GM12874 (cell line): ENCODE data around the gene ST6GALNAC3.

Experiments
- TF ChIP-seq, protein P1 (sequence below): IDR thresholded peaks from 2 replicates; pipeline ENCODE4 v1.5.1; 2011; ENCODE audit warnings: low read depth, mild to moderate bottlenecking, control low read depth, low read length, moderate library complexity; ENCODE audit not compliant: insufficient read depth

ST6GALNAC3 gene

GRCh38 chr1:76158126-76158525, 83.6 kb downstream of the ST6GALNAC3 start:
- TF ChIP-seq, protein P1, sequence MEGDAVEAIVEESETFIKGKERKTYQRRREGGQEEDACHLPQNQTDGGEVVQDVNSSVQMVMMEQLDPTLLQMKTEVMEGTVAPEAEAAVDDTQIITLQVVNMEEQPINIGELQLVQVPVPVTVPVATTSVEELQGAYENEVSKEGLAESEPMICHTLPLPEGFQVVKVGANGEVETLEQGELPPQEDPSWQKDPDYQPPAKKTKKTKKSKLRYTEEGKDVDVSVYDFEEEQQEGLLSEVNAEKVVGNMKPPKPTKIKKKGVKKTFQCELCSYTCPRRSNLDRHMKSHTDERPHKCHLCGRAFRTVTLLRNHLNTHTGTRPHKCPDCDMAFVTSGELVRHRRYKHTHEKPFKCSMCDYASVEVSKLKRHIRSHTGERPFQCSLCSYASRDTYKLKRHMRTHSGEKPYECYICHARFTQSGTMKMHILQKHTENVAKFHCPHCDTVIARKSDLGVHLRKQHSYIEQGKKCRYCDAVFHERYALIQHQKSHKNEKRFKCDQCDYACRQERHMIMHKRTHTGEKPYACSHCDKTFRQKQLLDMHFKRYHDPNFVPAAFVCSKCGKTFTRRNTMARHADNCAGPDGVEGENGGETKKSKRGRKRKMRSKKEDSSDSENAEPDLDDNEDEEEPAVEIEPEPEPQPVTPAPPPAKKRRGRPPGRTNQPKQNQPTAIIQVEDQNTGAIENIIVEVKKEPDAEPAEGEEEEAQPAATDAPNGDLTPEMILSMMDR, result no peak

DNA sequence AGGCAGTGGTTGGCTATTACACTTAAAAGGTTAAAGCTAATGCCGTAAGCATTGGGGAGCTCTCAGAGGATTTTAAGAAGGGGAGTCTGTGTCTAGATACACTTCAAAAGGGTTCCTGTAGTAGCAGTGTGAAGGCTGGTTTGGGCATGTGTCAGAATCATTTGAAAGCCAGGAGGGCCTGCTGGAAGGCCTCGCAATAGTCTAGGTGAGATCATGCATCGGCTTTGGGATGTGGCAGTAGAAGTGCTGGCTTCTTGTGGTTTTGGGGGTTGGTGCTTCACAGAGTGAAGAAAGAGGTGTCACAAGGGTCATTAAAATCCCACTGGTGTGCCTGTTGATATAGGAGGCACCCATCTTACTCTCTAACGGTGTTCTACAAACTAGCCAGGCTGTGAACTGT, 85.7 kb downstream of the ST6GALNAC3 start:
- TF ChIP-seq, protein P1, result no peak

- TF ChIP-seq, protein P1, result no peak
Measured at GRCh38 chr1:76161451-76161850, 86.9 kb downstream of the ST6GALNAC3 start.

- TF ChIP-seq, protein P1, result no peak
Measured at GRCh38 chr1:76162254-76162653, 87.7 kb downstream of the ST6GALNAC3 start.

- TF ChIP-seq, protein P1, result no peak
Measured at GRCh38 chr1:76164165-76164564, 89.6 kb downstream of the ST6GALNAC3 start.

DNA sequence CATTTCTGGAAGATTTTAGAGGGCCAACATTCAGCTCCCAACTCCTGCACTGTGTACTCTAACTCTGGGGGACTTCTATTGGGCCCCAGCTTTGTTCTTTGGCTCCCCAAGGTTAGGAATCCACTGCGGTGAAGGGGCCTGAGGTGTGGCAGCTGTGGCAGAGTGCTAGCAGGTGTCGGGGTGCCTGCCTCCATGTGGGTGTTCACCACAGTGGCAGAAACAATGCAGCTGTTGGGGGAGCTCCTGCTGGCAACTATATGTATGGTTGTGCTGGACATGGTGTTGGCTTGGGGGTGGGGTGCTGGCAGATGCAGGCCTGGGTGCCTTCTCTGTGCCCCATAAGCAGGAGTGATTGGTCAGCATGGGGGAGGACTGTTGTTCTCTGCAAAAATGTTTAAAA, 95.5 kb downstream of the ST6GALNAC3 start:
- TF ChIP-seq, protein P1, result no peak

DNA sequence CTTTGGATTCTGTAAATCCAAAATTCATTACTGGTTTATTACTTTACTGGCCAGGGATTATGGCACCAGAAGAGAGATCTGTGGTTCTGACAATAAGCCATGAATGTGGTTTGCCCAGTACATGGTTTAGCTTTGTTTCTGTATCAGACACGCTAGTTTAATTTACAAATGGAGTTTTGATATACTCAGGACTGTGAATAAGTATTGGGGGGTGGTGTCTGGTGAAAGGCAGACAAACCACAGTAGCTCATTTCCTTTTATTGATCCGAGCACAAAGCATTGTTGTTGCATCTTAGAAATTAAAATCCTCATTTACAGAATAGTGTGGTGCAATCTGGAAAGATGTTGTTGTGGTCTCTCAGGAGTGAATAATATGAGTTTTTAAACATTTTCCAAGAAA, 96.0 kb downstream of the ST6GALNAC3 start:
- TF ChIP-seq, protein P1, result no peak

DNA sequence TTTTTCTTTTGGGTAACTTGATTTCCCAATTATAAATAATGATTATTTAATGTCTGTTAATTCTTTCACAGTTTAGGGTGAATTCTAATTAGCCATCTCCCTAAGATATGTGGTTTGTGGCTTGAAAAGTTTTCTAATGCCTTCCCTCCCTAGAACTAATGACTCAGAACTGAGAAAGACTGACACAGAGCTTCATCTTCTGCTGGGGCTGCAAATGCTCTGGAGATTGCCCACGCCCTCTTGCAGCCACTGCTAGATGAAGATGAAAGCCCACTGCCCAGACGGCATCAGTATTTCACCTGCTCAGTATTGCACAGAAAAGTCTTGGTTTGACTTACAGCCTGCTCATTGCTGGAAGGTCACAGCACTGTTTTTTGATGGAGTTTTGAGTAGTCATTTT, 101.5 kb downstream of the ST6GALNAC3 start:
- TF ChIP-seq, protein P1, result no peak
